AG09309 (cell line): ENCODE results near the gene DENND2A.

Source experiments
- DNase-seq: peaks from one replicate; pipeline ENCODE4 v3.0.0-alpha.2; 2010; ENCODE audit warnings: low read depth
- H3K4me3 ChIP-seq: 2 replicates; pipeline ENCODE4 v1.5.1; 2011; ENCODE audit warnings: mild to moderate bottlenecking, low read depth, low read length, moderate library complexity; ENCODE audit not compliant: control insufficient read depth
- CTCF ChIP-seq: IDR thresholded peaks from 2 replicates; pipeline ENCODE4 v1.5.1; 2011; ENCODE audit warnings: mild to moderate bottlenecking, low read depth, low read length, inconsistent platforms; ENCODE audit not compliant: insufficient read depth, control insufficient read depth; ENCODE audit errors: missing control alignments

DENND2A gene

DNA sequence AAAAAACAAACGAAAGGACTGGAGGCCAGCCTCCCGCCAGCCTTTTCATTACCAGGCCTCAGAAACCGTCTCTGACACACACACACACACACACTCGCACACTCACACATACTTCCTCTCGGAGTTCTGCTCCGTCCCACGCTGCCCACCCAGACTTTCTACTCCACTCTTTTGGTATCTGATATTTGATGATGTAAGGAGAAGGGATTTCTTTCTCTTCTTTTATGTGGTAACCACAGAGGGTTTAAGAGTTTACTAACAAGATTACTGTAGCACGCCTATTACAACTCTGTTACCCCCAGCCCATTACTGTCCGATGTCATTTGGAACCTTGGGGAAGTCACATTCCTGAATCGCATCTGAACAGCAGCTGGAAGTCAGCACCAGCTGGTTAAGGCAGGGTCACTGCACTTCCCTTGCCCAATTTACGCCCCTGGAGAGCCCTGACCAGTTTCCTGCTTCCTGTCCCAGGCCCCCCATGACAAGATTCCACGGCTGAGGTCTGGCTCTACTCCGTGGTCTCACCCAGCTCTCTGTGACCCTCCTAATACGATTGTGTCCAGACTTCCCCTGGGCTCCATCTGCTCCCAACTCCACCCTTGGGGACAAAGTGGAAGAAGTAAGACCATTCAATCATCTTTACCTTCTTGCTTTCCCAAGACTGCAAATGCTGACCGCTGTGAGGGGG, 1.1 kb downstream of the DENND2A start:
- DNase-seq, result peak; percentile 57
- H3K4me3 ChIP-seq, result peak overlapping the region; percentile 55
- TF ChIP-seq CTCF, result no peak

- H3K4me3 ChIP-seq, result no peak overlapping the region
- DNase-seq, result no peak
- no peak for TF ChIP-seq CTCF
Observed at GRCh38 chr7:140638173-140638791, 2.3 kb downstream of the DENND2A start.

DNA sequence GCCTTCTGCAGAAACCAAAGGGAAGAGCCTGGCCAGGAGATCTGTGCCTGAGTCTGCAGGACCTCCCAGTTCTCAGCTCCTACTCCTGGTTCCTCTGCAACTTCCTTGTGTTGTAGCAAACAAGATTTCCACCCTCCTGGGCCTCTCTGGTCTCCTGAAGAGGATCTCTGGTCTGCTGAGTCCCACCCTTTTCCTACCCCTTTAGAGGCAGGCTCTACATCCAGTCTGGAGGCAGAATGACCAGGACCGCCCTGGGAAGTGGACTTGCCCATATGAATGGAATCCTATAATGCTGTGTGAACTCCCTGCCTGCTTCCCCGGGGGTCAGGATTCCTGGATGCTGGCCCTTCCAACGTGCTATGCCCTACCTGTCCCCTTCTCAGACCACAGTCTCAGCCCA, 3.2 kb downstream of the DENND2A start:
- no peak for TF ChIP-seq CTCF
- DNase-seq, result no peak
- H3K4me3 ChIP-seq, result no peak overlapping the region

GRCh38 chr7:140635816-140636215, 4.8 kb downstream of the DENND2A start:
- TF ChIP-seq CTCF, result no peak
- H3K4me3 ChIP-seq, result no peak overlapping the region
- DNase-seq, result no peak

GRCh38 chr7:140635345-140635744, 5.3 kb downstream of the DENND2A start:
- no peak for TF ChIP-seq CTCF
- no peak overlapping the region for H3K4me3 ChIP-seq
- DNase-seq, result no peak

DNA sequence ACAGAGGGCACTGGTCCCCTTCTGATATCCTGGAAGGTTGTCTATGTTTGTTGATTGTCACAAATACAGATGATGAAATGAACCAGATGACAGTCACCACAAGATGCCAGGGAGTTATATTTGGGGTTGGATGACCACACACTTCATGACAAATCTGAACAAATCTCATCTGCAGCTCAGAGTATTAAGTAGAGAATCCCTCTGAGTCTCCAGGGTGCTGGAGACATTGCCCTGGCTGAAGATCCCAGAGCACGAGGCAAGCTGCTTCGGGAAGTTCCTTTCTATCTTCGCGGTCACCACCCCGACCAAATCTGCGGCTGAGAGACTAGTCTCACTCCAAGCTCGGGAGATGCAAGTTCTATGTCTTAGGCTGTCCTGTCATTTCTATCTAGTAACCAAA, 9.0 kb downstream of the DENND2A start:
- no peak overlapping the region for H3K4me3 ChIP-seq
- DNase-seq, result no peak
- no peak for TF ChIP-seq CTCF

DNA sequence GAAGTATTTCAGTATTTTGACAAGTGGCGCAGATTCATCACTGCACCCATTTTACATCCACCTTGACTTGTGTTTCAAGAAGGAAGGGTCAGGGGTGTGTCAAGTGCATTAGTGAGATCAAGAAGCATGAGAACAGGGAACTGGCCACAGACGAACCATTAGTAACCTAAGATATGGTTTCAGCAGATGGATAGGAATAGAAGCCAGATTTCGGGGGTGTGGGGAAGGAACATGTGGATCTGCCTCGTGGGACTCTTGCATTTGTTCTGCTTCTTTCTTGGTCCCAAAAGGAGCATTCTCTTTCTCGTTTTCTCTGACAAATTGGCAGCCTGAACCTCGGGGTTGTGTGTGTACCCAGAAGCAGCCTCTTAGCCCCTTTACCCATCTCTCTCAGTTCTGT, 9.6 kb downstream of the DENND2A start:
- no peak for TF ChIP-seq CTCF
- no peak for DNase-seq
- no peak overlapping the region for H3K4me3 ChIP-seq
